ENCODE data around the gene RPN1. TPM values are rescaled to one million over a fixed set of nuclear protein-coding genes. Genes with fewer than 3 reads are reported as not detected.

RPN1 gene
- total RNA-seq, 1 donor from 2014 or later: 506 TPM

DNA sequence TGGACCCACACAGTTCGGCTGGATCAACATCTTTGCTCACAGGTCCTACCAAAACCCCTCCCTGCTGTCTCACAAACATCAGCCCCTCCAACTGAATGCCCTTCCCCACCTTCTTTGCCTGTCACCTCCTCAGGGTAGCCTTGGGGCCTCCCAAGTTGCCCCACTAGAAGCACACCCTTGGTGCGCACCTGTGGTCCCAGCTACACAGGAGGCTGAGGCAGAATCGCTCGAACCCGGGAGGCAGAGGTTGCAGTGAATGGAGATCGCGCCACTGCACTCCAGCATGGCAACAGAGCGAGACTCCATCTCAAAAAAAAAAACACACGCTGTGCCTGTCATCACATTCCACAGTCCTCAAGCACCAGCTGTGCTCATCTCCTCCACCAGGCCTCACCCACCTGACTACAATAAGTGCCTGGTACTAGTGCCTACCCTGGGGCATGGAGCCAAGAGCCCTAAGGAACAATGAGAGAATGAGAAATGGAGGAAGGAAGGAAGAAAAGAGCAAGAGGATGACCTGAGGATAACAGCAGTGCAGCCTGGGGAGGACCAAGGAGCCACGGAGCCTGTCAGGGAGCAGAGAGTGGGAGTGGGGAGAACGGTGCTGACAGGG, 26.0 kb downstream of the RPN1 start:
- no peak for DNase-seq (ENCODE audit: low read depth)
- H3K4me3 ChIP-seq (ENCODE audit: low read depth, low read length): no peak overlapping the region
- peaks cover 33% of the 10 kb centered on the region for H3K36me3 ChIP-seq (ENCODE audit: control insufficient read depth, insufficient read depth, low read length)
- FAIRE-seq: no peak
- TF ChIP-seq, protein P1, sequence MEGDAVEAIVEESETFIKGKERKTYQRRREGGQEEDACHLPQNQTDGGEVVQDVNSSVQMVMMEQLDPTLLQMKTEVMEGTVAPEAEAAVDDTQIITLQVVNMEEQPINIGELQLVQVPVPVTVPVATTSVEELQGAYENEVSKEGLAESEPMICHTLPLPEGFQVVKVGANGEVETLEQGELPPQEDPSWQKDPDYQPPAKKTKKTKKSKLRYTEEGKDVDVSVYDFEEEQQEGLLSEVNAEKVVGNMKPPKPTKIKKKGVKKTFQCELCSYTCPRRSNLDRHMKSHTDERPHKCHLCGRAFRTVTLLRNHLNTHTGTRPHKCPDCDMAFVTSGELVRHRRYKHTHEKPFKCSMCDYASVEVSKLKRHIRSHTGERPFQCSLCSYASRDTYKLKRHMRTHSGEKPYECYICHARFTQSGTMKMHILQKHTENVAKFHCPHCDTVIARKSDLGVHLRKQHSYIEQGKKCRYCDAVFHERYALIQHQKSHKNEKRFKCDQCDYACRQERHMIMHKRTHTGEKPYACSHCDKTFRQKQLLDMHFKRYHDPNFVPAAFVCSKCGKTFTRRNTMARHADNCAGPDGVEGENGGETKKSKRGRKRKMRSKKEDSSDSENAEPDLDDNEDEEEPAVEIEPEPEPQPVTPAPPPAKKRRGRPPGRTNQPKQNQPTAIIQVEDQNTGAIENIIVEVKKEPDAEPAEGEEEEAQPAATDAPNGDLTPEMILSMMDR (IDR thresholded peaks at IDR 0.05; ENCODE audit: insufficient read depth, low read length, severe bottlenecking): no peak
- H3K27me3 ChIP-seq (ENCODE audit: control insufficient read depth, insufficient read depth, low read length): no peaks in the 10 kb centered on the region

DNA sequence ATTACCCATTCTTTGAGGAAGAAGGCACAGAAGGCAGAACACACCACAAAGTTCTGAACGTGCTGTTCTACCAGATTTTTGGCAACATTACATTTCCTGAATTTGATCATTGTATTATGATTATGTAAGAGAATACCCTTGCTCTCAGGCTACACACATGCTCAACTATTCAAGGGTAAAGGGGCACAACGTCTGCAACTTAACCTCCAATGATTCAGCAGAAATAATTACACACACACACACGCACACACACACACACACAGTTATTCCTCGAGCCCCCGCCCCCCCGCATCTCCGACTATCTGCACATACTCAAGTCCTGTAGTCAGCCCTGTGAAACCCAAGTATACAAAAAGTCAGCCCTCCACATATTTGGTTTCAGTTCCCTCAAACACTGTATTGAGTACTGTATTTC, 26.8 kb downstream of the RPN1 start:
- no peak for FAIRE-seq

DNA sequence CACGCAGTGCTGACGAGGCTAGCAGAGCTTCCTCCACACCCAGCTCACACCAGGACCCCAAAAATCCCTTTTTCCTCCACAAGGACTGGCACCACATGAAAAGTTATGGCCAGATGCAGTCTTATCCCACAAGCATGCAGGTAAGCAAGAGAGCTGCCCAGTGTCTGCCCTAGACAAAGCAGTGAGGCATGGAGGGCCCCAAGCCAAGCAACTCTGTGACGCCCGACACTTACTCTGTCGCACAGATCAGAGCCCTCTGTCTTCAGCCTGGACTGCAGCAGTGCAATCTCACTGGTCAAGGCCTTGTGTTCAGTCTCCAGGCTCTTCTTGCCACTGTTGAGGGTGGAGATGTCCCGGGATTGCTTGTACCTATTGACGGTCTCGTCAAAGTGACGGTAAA, 28.7 kb downstream of the RPN1 start:
- TF ChIP-seq, protein P1 (IDR thresholded peaks at IDR 0.05; ENCODE audit: insufficient read depth, low read length, severe bottlenecking): no peak
- H3K27me3 ChIP-seq (ENCODE audit: control insufficient read depth, insufficient read depth, low read length): no peaks in the 10 kb centered on the region
- H3K36me3 ChIP-seq (ENCODE audit: control insufficient read depth, insufficient read depth, low read length): peaks cover 35% of the 10 kb centered on the region
- FAIRE-seq: no peak
- H3K4me3 ChIP-seq (ENCODE audit: low read depth, low read length): no peak overlapping the region
- no peak for DNase-seq (ENCODE audit: low read depth)

More for the DNA sequence above, 26.8 kb downstream of the RPN1 start:
- Histone ChIP-seq H3K27me3 (ENCODE audit: control insufficient read depth, insufficient read depth, low read length) (no peaks in the 10 kb centered on the region), H3K4me3 (ENCODE audit: low read depth, low read length) (no peak overlapping the region), H3K36me3 (ENCODE audit: control insufficient read depth, insufficient read depth, low read length) (peaks cover 35% of the 10 kb centered on the region)
- TF ChIP-seq, protein P1 (IDR thresholded peaks at IDR 0.05; ENCODE audit: insufficient read depth, low read length, severe bottlenecking): no peak
- DNase-seq (ENCODE audit: low read depth): no peak

DNA sequence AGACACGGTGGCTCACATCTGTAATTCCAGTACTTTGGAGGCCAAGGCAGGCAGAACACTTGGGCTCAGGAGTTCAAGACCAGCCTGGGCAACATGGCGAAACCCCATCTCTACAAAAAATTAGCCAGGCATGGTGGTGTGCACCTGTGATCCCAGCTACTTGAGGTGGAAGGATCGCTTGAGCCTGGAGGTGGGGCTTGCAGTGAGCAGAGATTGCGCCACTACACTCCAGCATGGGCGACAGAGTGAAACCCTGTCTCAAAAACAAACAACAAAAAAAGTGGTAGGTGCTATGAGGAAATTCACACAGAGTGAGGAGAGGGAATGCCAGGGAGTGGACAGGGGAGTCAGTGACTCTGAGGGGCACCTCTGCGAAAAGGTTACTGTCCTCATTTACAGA, 29.4 kb downstream of the RPN1 start:
- FAIRE-seq (no peak), DNase-seq (ENCODE audit: low read depth) (no peak)
- TF ChIP-seq, protein P1 (IDR thresholded peaks at IDR 0.05; ENCODE audit: insufficient read depth, low read length, severe bottlenecking): no peak
- no peaks in the 10 kb centered on the region for H3K27me3 ChIP-seq (ENCODE audit: control insufficient read depth, insufficient read depth, low read length)
- H3K36me3 ChIP-seq (ENCODE audit: control insufficient read depth, insufficient read depth, low read length): peaks cover 31% of the 10 kb centered on the region
- no peak overlapping the region for H3K4me3 ChIP-seq (ENCODE audit: low read depth, low read length)

DNA sequence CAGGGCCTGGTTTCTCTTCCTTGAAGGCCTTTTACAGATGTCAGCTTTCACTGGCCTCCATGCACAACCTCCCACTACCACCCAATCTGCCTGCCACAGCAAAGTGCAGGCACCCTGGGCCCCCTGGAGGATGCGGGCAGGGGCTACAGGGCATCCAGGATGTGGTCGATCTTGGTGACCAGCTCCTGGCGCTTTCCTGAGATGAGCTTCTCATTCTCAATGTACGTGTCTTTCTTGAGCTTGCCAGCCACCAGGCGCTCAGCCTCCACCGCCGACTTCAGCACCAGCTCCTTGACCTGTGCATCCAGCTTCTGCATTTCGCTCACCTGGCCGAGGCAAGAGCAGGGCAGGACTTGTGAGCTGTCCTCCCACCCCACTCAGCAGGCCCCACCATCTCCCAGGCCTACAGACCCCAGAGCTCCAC, 30.3 kb downstream of the RPN1 start:
- no peaks in the 10 kb centered on the region for H3K27me3 ChIP-seq (ENCODE audit: control insufficient read depth, insufficient read depth, low read length)
- H3K36me3 ChIP-seq (ENCODE audit: control insufficient read depth, insufficient read depth, low read length): peaks cover 22% of the 10 kb centered on the region
- DNase-seq (ENCODE audit: low read depth): no peak
- no peak for FAIRE-seq
- TF ChIP-seq, protein P1 (IDR thresholded peaks at IDR 0.05; ENCODE audit: insufficient read depth, low read length, severe bottlenecking): no peak
- no peak overlapping the region for H3K4me3 ChIP-seq (ENCODE audit: low read depth, low read length)
